Smooth muscle cell (in vitro differentiated cells): Measurements from ENCODE around the gene DHRS12. TPM values are rescaled to one million over a fixed set of nuclear protein-coding genes. Genes with fewer than 3 reads are reported as not detected.

ENCODE experiments used
- DNase-seq: peaks from one replicate; lab custom pipeline; 2025; ENCODE audit not compliant: unreplicated experiment; lab: John Stamatoyannopoulos, UW
- H2AFZ ChIP-seq: fragments of 200-600 bp; sonication (generic); 2 replicates; pipeline ENCODE4 v1.6.0; 2016; ENCODE audit warnings: antibody characterized with exemption, low read depth, mild to moderate bottlenecking
- H3F3A ChIP-seq: fragments of 200-600 bp; sonication (generic); 2 replicates; pipeline ENCODE4 v1.6.0; 2017; ENCODE audit warnings: antibody characterized with exemption, low read depth
- H3K27ac ChIP-seq: fragments of 200-600 bp; sonication (generic); 2 replicates; pipeline ENCODE4 v1.5.1; 2016; ENCODE audit warnings: low read depth, mild to moderate bottlenecking
- H3K27me3 ChIP-seq: fragments of 200-600 bp; sonication (generic); 2 replicates; pipeline ENCODE4 v1.6.1; 2016; ENCODE audit warnings: low read depth, mild to moderate bottlenecking
- H3K36me3 ChIP-seq: fragments of 200-600 bp; sonication (generic); 2 replicates; pipeline ENCODE4 v1.5.1; 2016; ENCODE audit warnings: low read depth
- H3K4me1 ChIP-seq: fragments of 200-600 bp; sonication (generic); 2 replicates; pipeline ENCODE4 v1.5.1; 2016; ENCODE audit warnings: low read depth
- H3K4me2 ChIP-seq: fragments of 200-600 bp; sonication (generic); 2 replicates; pipeline ENCODE4 v1.6.0; 2016; ENCODE audit warnings: mild to moderate bottlenecking
- H3K4me3 ChIP-seq: fragments of 200-600 bp; sonication (generic); 2 replicates; pipeline ENCODE4 v1.5.1; 2016; ENCODE audit warnings: mild to moderate bottlenecking
- H3K79me2 ChIP-seq: fragments of 200-600 bp; sonication (generic); 2 replicates; pipeline ENCODE4 v1.6.0; 2016; ENCODE audit warnings: low read depth, mild to moderate bottlenecking
- H3K9ac ChIP-seq: fragments of 200-600 bp; sonication (generic); 2 replicates; pipeline ENCODE4 v1.6.0; 2016; ENCODE audit warnings: low read depth
- H3K9me3 ChIP-seq: fragments of 200-600 bp; sonication (generic); replicated peaks from 2 replicates; pipeline ENCODE4 v1.5.1; 2016; ENCODE audit warnings: low read depth
- H4K20me1 ChIP-seq: fragments of 200-600 bp; sonication (generic); 2 replicates; pipeline ENCODE4 v1.6.0; 2016; ENCODE audit warnings: low read depth
- CTCF ChIP-seq: fragments of 200-600 bp; sonication (generic); IDR thresholded peaks from 2 replicates; pipeline ENCODE4 v1.5.1; 2017; ENCODE audit warnings: borderline replicate concordance, mild to moderate bottlenecking, antibody characterized with exemption; ENCODE audit not compliant: insufficient read depth, poor library complexity, severe bottlenecking
- WGBS: methylation state at CpG from one replicate; pipeline ENCODE4 v1.1.7; 2016; ENCODE audit warnings: low lambda C conversion rate; 5-methylcytosine and 5-hydroxymethylcytosine counted together
- polyA plus RNA-seq: library from polyadenylated mRNA; unstranded; fragments of >200 nt; fragmentation: Nextera tagmentation; extraction: Ambion mirVana; gene quantifications from 2 replicates; pipeline ENCODE4 v1.2.1, GENCODE V29; 2016
- total RNA-seq: library from RNA; depleted of rRNA; stranded (reverse); fragments of >200 nt; gene quantifications from 2 replicates; pipeline ENCODE4 v1.2.3, GENCODE V29; 2014

DHRS12 gene
- total and polyA plus RNA-seq, 2 experiments from 2014 or later = 5.7 to 9.9 TPM

GRCh38 chr13:51843529-51843928 lies 39.6 kb upstream of the DHRS12 start:
- TF ChIP-seq CTCF = no peak
- H3K9me3 ChIP-seq = no peaks in the 10 kb centered on the region
- no peaks in the 10 kb centered on the region for H4K20me1 ChIP-seq
- 68% methylated on average over 3 of the region's 3 CpGs for WGBS
- no peaks in the 10 kb centered on the region for H3F3A ChIP-seq
- H3K4me3 ChIP-seq = no peak overlapping the region
- H3K27me3 ChIP-seq = no peaks in the 10 kb centered on the region
- no peaks in the 10 kb centered on the region for H3K79me2 ChIP-seq
- no peaks in the 10 kb centered on the region for H3K4me1 ChIP-seq
- no peak overlapping the region for H2AFZ ChIP-seq
- no peak overlapping the region for H3K9ac ChIP-seq
- no peak overlapping the region for H3K27ac ChIP-seq
- DNase-seq = no peak
- no peak overlapping the region for H3K4me2 ChIP-seq
- H3K36me3 ChIP-seq = no peaks in the 10 kb centered on the region

DNA sequence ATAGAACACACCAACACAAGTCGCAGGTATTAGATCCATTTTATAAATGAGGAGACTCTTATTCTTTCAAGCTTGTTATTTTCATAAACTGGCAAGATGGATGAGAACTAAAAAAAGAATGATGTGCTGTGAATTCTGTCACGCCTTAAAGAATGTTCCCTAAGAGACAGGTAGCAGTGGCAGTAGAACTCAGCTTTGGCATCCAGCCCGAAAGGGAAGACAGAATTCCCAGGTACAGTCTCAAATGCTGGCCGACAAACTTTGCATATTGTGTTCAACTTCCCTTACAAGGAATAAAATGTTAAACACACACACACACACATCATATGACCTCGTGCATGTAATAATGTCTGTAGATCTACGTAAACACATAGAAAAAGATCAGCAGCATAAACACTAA lies 37.8 kb upstream of the DHRS12 start:
- 96% methylated on average over 6 of the region's 6 CpGs for whole genome bisulfite sequencing
- no peak for TF ChIP-seq CTCF
- H3K9ac ChIP-seq = no peak overlapping the region
- H3F3A ChIP-seq = no peaks in the 10 kb centered on the region
- H2AFZ ChIP-seq = no peak overlapping the region
- no peaks in the 10 kb centered on the region for H4K20me1 ChIP-seq
- no peak overlapping the region for H3K4me2 ChIP-seq
- DNase-seq = no peak
- H3K27me3 ChIP-seq = no peaks in the 10 kb centered on the region
- H3K9me3 ChIP-seq = no peaks in the 10 kb centered on the region
- H3K4me3 ChIP-seq = no peak overlapping the region
- H3K27ac ChIP-seq = no peak overlapping the region
- H3K36me3 ChIP-seq = no peaks in the 10 kb centered on the region
- no peaks in the 10 kb centered on the region for H3K4me1 ChIP-seq
- no peaks in the 10 kb centered on the region for H3K79me2 ChIP-seq

DNA sequence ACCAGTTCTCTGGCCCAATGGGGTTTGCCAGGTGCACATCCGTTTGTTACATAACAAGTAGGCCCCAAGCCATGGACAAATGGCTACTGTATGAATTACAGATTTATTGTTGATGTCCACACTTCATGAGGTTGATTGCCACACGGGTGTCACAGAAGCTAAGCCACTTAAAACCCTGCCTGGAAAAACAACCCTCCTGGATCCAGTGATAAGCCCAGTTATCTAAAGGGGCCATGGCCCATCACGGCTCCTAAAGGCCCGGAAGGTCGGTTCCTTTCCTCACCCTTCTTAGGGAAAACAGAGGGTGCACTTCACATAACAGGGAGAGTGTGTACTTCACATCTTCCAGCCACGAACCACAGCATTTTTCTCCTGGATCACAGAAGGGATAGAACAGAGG lies 37.0 kb upstream of the DHRS12 start:
- Histone ChIP-seq H3K9ac (no peak overlapping the region), H3K9me3 (no peaks in the 10 kb centered on the region), H4K20me1 (no peaks in the 10 kb centered on the region), H3K4me1 (no peaks in the 10 kb centered on the region), H3K4me2 (no peak overlapping the region), H3F3A (no peaks in the 10 kb centered on the region), H3K36me3 (no peaks in the 10 kb centered on the region), H3K27me3 (no peaks in the 10 kb centered on the region), H2AFZ (no peak overlapping the region), H3K4me3 (no peak overlapping the region), H3K27ac (no peak overlapping the region), H3K79me2 (no peaks in the 10 kb centered on the region)
- no peak for DNase-seq
- 82% methylated on average over 6 of the region's 6 CpGs for WGBS
- no peak for TF ChIP-seq CTCF

DNA sequence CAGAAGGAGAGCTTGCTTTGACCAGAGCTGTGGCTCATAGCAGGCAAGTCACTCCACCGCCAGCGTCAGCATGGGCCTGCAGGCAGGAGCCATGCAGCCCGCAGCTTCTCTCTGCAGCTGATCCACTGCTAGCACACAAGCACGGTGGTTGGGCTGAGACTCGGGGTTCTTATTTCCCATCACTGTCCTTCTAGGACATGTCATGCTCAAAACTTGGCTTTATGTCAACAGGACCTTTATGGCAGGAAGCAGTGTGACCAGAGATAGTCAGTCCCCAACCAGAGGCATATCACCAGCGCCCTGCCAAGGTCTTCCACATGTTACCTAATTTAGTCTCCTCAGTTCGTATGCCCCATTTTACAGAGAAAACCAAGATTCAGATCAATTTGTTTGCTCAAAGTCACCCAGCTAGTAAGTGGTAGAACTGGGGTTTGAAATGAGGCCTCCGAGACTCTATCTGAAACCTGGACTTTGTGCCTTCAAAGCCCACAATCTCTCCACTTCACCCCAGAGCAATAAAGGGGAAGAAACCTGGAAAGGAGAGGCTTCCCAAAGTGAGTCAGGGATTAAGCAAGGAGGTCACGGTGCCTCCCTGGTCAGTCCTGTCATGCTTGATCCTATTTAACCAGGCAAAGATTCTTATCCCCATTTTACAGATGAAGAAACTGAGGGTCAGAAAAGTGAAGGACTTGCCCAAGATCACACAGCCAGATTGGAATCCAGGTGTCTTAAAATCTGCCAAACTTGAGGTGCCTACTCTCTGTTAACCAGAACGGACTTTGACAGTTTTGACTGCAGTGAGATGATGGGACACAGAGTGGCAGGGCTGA lies 36.0 kb upstream of the DHRS12 start:
- H3K4me1 ChIP-seq = no peaks in the 10 kb centered on the region
- H4K20me1 ChIP-seq = no peaks in the 10 kb centered on the region
- no peak overlapping the region for H3K9ac ChIP-seq
- H3K4me2 ChIP-seq = no peak overlapping the region
- no peak overlapping the region for H3K27ac ChIP-seq
- H3K9me3 ChIP-seq = no peaks in the 10 kb centered on the region
- DNase-seq = no peak
- no peak for TF ChIP-seq CTCF
- no peaks in the 10 kb centered on the region for H3K36me3 ChIP-seq
- H2AFZ ChIP-seq = no peak overlapping the region
- WGBS = 95% methylated on average over 10 of the region's 10 CpGs
- no peak overlapping the region for H3K4me3 ChIP-seq
- no peaks in the 10 kb centered on the region for H3F3A ChIP-seq
- H3K27me3 ChIP-seq = no peaks in the 10 kb centered on the region
- H3K79me2 ChIP-seq = no peaks in the 10 kb centered on the region
